Left kidney (tissue), 2 donors: ENCODE data around the gene BCORL1. TPM values are rescaled to one million over a fixed set of nuclear protein-coding genes. Genes with fewer than 3 reads are reported as not detected.

ENCODE experiments used
- DNase-seq: peaks from one replicate; pipeline ENCODE4 v3.0.0-alpha.2; 2013
- polyA plus RNA-seq: library from polyadenylated mRNA; unstranded; fragments of 120-200 nt; gene quantifications from one replicate; pipeline ENCODE4 v1.2.1, GENCODE V29; 2013; ENCODE audit not compliant: insufficient read length

BCORL1 gene
- polyA plus RNA-seq, 1 donor: 16.6 TPM

DNA sequence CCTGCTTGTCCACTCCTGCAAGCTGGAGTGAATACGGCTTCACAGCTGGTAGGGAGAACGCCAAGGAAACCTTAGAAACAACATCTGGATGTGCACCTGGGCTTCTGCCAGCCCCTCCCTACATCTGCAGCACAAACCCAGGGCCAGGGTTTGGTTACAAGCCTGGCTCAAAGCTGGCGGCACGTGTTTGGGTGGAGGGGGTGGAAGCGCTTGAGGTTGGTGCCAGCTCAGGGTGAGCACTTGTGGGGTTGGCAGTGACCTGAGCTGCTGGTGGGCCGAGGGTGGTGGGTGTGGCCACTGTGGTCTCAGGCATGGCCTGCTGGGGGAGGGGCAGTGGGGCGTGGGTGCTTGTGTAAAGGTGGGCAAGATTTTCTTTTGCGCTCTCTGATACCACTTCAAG lies 112.3 kb downstream of the BCORL1 start:
- no peak for DNase-seq

DNA sequence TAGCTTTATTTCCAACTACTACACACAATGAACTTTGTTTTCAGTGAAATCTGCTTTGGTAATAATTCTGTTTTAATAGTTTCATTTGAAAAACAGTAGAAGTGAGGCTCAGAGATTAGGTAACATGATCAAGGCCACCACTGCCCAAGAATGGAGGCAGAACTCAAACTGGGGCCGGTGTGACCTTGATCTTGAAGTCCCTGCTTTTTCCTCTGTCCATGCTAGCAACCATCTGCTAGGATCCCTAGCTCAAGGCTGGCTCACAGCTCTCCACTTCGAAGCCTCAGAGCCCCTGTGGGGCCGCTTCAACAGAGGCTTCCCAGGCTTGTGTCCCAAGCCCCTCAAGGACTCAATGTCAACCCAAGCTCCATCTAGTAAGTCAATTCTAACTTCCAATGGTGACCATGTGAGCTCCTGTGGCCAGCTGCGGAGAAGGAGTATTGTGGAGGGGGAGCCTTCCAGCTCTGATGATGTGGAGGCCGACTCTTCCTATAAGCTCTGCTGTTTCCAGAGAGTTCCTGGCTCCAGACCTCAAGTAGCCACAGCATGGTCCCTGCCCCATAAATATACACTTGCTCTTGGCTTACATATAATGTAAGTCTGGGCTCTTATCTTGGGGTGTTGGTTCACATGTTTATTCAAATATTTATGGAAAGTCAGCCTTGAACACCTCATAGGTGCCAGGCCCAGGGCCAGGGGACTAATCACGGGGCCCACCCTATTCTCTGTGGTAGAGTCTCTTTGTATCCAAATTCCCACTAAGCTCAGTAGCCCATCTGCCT lies 113.0 kb downstream of the BCORL1 start:
- no peak for DNase-seq

DNA sequence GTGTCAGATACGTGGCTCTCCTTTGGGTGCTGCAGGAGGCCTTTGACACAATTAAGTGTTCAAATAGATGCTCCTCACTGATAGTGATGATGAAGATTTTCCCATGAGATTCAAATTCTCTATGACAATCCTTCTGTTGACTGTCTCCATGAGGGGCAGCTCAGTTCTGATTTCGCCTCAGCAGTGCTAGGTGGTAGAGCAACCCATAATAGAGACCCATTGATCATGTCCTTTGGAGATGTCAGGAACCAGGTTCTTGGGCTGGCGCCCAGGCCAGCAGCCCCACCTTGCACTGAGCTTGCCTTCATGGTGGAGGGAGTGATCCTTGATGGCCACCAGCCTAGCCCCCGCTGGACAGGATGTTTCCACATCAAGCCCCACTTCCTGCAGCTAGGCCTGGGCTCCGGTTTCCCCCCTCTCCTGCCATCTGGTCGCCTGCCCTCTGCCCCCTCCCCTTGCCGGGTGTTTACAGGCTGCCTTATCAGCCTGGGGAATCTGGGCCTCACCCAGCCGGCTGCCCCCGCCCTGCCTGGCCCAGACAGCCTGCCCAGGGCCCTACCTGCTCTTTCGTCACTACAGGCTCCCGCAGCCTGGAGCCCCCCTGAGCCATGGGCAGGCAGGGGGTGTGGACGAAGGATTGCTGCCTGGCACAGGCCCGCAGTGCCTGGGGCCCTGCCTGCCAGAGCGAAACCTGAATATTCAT lies 115.2 kb downstream of the BCORL1 start:
- DNase-seq: no peak

DNA sequence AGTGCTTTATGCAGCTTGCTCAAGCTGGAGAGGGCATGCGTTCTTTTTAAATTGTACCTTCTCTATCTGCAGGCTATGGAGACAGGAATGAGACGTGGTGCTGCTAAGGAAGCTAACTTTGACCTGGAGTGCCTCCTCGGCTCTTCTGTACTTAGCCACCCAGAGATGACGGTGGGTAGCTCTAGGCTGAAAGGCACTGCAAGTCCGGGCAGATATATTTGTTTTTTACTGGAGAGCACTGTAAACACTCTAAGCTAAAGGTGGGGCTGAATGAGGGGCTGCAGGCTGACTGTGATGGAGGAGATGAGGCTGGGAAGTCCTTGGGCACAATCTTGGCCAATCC lies 115.7 kb downstream of the BCORL1 start:
- no peak for DNase-seq

DNA sequence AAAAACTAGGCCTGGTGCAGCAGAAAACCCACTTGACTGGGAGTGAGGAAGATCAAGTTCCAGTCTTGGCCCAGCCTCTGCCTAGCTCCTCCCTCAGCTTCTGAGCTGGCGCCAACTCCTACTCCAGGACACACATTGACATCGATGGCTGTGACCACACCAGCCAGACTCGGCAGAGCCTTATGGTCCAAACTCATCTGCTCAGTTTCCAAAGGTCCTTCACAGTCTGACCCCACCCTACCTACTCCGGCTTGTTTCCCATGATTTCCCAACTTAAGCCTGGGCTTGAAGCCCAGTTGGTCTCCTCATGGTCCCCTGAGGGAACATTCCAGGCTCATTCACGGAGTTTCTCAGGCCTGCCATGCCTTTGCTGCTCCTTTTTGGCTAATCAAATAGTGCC lies 117.7 kb downstream of the BCORL1 start:
- no peak for DNase-seq

DNA sequence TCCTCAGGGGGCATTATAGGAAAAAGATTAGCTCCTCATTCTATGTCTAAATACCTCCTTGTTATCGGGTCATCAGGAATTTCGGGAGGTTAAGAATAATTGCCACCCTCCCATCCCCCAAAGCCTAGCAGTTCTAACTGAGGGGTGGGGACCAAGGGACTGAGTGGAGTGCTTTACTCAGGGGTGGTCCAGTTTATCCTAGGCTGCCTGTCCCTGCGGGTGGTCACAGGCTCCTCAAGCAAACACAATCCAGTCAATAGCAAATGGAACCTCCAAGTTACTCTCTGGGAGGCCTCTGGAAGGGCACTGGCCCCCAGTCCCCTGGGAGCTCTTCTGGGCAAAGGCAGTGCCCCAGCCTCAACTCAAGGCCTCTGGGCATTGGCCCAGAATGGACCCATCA lies 121.2 kb downstream of the BCORL1 start:
- no peak for DNase-seq

DNA sequence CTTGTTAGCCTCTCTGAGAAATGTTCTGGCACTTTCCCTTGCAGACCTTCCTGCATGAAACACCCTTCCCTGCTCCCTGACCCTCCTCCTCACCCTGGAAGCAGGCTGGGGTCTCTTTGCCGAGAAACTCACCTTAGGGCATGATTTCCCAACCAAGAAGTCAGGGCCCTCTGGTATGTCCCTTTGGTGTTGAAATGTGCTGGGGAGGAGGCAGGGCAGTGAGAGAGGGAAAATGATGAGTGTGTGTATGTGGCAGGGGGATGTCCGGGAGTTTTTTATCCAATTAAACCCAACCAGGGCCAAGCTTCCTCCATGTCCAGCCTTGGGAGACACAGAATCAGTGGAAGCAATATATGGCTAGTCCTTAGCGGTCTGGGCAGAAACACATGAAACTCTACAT lies 122.8 kb downstream of the BCORL1 start:
- DNase-seq: no peak

DNA sequence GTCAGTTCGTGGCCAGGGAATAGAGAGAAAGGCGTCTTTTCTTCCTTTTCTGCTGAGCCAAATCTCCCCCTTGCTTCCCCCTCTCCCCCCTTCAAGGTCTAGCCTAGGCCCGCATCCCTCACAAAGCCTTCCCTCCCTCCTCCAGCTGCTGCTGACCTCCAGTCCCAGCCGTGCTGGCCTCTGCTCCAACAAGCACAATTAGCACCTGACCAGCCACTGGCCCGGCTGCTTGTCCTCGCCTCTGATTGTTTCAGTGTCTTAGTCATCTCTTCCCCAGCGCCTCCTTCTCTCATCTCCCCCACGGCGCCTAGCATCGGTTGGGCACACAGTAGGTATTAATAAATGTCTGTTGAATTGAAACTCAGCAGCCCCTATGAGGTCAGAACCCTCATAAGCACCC lies 123.6 kb downstream of the BCORL1 start:
- DNase-seq: no peak

Other genes with a start within 250 kb of the BCORL1 start
- 81.5 TPM for gene XPNPEP2, start 243.7 kb upstream of the BCORL1 start, polyA plus RNA-seq
- 1.3 TPM for gene SASH3, start 202.7 kb upstream of the BCORL1 start, polyA plus RNA-seq
- 48.6 TPM for gene ZDHHC9, start 138.7 kb upstream of the BCORL1 start, polyA plus RNA-seq
- gene UTP14A, start 76.5 kb upstream of the BCORL1 start, polyA plus RNA-seq: 28.1 TPM
- 11.7 TPM for gene ELF4, start 127.9 kb downstream of the BCORL1 start, polyA plus RNA-seq
- 100 TPM for gene AIFM1, start 183.2 kb downstream of the BCORL1 start, polyA plus RNA-seq
- 0.52 TPM for gene RAB33A, start 189.3 kb downstream of the BCORL1 start, polyA plus RNA-seq